OCI-LY7 (cell line): Measurements from ENCODE around the gene INTS6L. TPM values are rescaled to one million over a fixed set of nuclear protein-coding genes. Genes with fewer than 3 reads are reported as not detected.

Experiments
- BruUV-seq: library from RNA; stranded (reverse); fragments of 400-500 nt; replicated peaks from 2 replicates; lab custom pipeline; 2021; lab: Mats Ljungman, UMichigan
- CTCF ChIA-PET: fragments of 300-600 bp; sonication (Branson Sonifier 250); formaldehyde crosslinking; loops from one replicate; lab custom pipeline; 2022; ENCODE audit warnings: antibody characterized with exemption; ENCODE audit not compliant: unreplicated experiment; lab: Charles Lee
- POLR2A ChIA-PET: fragments of 300-600 bp; sonication (Branson Sonifier 250); formaldehyde crosslinking; loops from one replicate; lab custom pipeline; 2022; ENCODE audit warnings: antibody characterized with exemption; lab: Charles Lee
- DNase-seq: peaks from one replicate; pipeline ENCODE4 v3.0.0-alpha.2; 2015; ENCODE audit warnings: low spot score
- H2AFZ ChIP-seq: fragments of 200-600 bp; sonication (generic), shearing (Covaris generic); 2 replicates; pipeline ENCODE4 v1.6.1; 2014; ENCODE audit warnings: mild to moderate bottlenecking, antibody characterized with exemption, low read length, moderate library complexity
- H3K27ac ChIP-seq: fragments of 200-600 bp; sonication (generic); 2 replicates; pipeline ENCODE4 v1.5.1; 2014; ENCODE audit warnings: mixed run types, low read depth, mild to moderate bottlenecking, moderate library complexity, low read length, inconsistent platforms; ENCODE audit not compliant: poor library complexity, severe bottlenecking
- H3K36me3 ChIP-seq: fragments of 200-600 bp; sonication (generic); 2 replicates; pipeline ENCODE4 v1.6.1; 2014; ENCODE audit warnings: mild to moderate bottlenecking, antibody characterized with exemption, low read length, moderate library complexity, mixed read lengths; ENCODE audit not compliant: insufficient read depth
- H3K4me1 ChIP-seq: fragments of 200-600 bp; sonication (generic); 2 replicates; pipeline ENCODE4 v1.5.1; 2014; ENCODE audit warnings: mild to moderate bottlenecking, low read length; ENCODE audit not compliant: insufficient read depth, poor library complexity, severe bottlenecking
- H3K4me2 ChIP-seq: fragments of 200-600 bp; sonication (generic); 2 replicates; pipeline ENCODE4 v1.6.1; 2014; ENCODE audit warnings: mild to moderate bottlenecking, low read length
- H3K4me3 ChIP-seq: fragments of 200-600 bp; sonication (generic); 2 replicates; pipeline ENCODE4 v1.5.1; 2014; ENCODE audit warnings: mild to moderate bottlenecking, low read depth, low read length; ENCODE audit not compliant: poor library complexity, severe bottlenecking
- H3K79me2 ChIP-seq: fragments of 200-600 bp; sonication (generic); 2 replicates; pipeline ENCODE4 v1.6.1; 2016; ENCODE audit warnings: low read depth, mild to moderate bottlenecking, low read length, moderate library complexity, mixed read lengths; ENCODE audit not compliant: insufficient read depth
- H3K9me2 ChIP-seq: fragments of 200-600 bp; sonication (generic); 2 replicates; pipeline ENCODE4 v1.6.1; 2016; ENCODE audit warnings: mild to moderate bottlenecking, low read length, mixed read lengths; ENCODE audit not compliant: insufficient read depth
- H3K9me3 ChIP-seq: fragments of 200-600 bp; sonication (generic); 2 replicates; pipeline ENCODE4 v1.6.1; 2014; ENCODE audit warnings: mild to moderate bottlenecking, mixed run types, low read length, mixed read lengths
- H4K20me1 ChIP-seq: fragments of 200-600 bp; sonication (generic); 2 replicates; pipeline ENCODE4 v1.6.1; 2014; ENCODE audit warnings: mild to moderate bottlenecking, antibody characterized with exemption, low read length, moderate library complexity, mixed read lengths; ENCODE audit not compliant: insufficient read depth
- EZH2phosphoT487 ChIP-seq: fragments of 200-600 bp; sonication (generic); IDR thresholded peaks from 2 replicates; pipeline ENCODE4 v1.6.1; 2018; ENCODE audit warnings: low read depth, borderline replicate concordance, mild to moderate bottlenecking, mixed run types, antibody characterized with exemption, low read length, moderate library complexity, mixed read lengths
- intact Hi-C: fragments of 100-400 bp; cut with micrococcal nuclease; formaldehyde crosslinking; loops from one replicate; pipeline ENCODE4 v1.10.0; 2022; ENCODE audit not compliant: unreplicated experiment
- total RNA-seq, 2 experiments: library from RNA; depleted of rRNA in 1 of 2; stranded (reverse); fragments of >200 nt in 1 of 2; shearing (Covaris generic) in 1 of 2; gene quantifications; 2 replicates each; pipeline ENCODE4 v1.2.3, GENCODE V29; 2014 to 2022
- TF ChIP-seq, protein P1 (sequence below): fragments of 200-600 bp; sonication (generic); conservative IDR thresholded peaks from 2 replicates; pipeline ENCODE4 v1.5.1; 2014; ENCODE audit warnings: mild to moderate bottlenecking, antibody characterized with exemption, low read length, moderate library complexity, mixed read lengths

Gene INTS6L
- total RNA-seq, 2 experiments from 2014 or later = 15.6 to 16.4 TPM

DNA sequence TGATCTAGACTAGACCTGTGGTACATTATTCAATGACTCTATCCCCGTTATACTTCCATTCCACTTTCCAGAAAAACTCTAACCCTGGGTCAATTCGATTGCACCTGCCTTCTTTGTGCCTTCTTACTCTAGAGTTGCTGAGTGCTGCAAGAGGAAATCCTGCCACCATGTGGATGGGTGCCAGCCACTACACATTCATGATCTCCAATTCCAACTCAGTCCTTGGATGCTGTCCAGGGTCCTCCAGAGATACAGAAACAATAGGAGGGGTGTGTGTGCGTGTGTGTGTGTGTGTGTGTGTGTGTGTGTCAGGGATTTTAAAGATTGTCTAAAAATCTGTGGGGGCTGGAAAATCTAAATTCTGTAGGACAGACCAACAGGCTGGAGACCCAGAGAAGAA lies 42.9 kb upstream of the INTS6L start:
- POLR2A ChIA-PET = no interaction called here
- CTCF ChIA-PET = no interaction called here
- H3K4me1 ChIP-seq = no peaks in the 10 kb centered on the region
- peak; percentile 24 for DNase-seq
- H3K36me3 ChIP-seq = no peaks in the 10 kb centered on the region
- no peaks in the 10 kb centered on the region for H3K9me3 ChIP-seq
- no TSS peak for BruUV-seq
- H3K27ac ChIP-seq = no peak overlapping the region
- H3K4me2 ChIP-seq = no peak overlapping the region
- H3K9me2 ChIP-seq = no peaks in the 10 kb centered on the region
- intact Hi-C loops = no loop called here
- no peaks in the 10 kb centered on the region for H3K79me2 ChIP-seq
- no peak overlapping the region for H2AFZ ChIP-seq
- H4K20me1 ChIP-seq = no peaks in the 10 kb centered on the region
- TF ChIP-seq, protein P1, sequence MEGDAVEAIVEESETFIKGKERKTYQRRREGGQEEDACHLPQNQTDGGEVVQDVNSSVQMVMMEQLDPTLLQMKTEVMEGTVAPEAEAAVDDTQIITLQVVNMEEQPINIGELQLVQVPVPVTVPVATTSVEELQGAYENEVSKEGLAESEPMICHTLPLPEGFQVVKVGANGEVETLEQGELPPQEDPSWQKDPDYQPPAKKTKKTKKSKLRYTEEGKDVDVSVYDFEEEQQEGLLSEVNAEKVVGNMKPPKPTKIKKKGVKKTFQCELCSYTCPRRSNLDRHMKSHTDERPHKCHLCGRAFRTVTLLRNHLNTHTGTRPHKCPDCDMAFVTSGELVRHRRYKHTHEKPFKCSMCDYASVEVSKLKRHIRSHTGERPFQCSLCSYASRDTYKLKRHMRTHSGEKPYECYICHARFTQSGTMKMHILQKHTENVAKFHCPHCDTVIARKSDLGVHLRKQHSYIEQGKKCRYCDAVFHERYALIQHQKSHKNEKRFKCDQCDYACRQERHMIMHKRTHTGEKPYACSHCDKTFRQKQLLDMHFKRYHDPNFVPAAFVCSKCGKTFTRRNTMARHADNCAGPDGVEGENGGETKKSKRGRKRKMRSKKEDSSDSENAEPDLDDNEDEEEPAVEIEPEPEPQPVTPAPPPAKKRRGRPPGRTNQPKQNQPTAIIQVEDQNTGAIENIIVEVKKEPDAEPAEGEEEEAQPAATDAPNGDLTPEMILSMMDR = peak; percentile 60
- TF ChIP-seq EZH2phosphoT487 = no peak
- H3K4me3 ChIP-seq = no peak overlapping the region

- Histone ChIP-seq H3K4me1 (no peaks in the 10 kb centered on the region), H3K4me2 (no peak overlapping the region), H3K4me3 (no peak overlapping the region), H3K27ac (no peak overlapping the region), H3K36me3 (no peaks in the 10 kb centered on the region), H2AFZ (no peak overlapping the region), H4K20me1 (no peaks in the 10 kb centered on the region), H3K9me2 (no peaks in the 10 kb centered on the region), H3K79me2 (no peaks in the 10 kb centered on the region), H3K9me3 (no peaks in the 10 kb centered on the region)
- ChIA-PET POLR2A (no interaction called here), CTCF (no interaction called here)
- intact Hi-C loops = no loop called here
- no TSS peak for BruUV-seq
- TF ChIP-seq EZH2phosphoT487 = no peak
- TF ChIP-seq, protein P1 = no peak
- DNase-seq = no peak
These were observed 40.4 kb upstream of the INTS6L start for GRCh38 chrX:135480076-135480475.

DNA sequence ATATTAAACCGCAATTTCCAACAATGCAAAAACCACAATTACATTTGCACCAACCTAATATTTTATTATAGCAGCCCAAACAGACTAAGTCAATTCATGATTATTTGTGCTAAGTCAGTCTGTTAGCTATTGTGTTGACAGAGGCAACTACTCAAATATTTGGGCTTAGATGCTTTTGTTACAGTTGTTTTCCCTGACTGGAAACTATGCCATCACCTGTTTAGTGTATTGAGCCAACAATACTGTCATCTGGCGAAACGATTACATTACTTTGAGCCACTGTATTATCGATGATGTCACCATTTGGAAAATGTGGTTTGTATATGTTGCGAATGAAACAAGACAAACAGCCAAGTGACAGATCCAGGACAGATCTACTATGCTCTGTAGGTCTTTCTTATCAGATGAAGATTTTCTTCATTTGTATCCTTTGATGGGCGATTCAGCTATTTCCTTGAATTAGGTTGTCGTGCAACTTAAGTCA lies 38.7 kb upstream of the INTS6L start:
- H3K9me3 ChIP-seq = no peaks in the 10 kb centered on the region
- H3K27ac ChIP-seq = no peak overlapping the region
- TF ChIP-seq, protein P1 = no peak
- no peak for TF ChIP-seq EZH2phosphoT487
- no peak overlapping the region for H2AFZ ChIP-seq
- no peaks in the 10 kb centered on the region for H4K20me1 ChIP-seq
- H3K4me3 ChIP-seq = no peak overlapping the region
- DNase-seq = no peak
- no peaks in the 10 kb centered on the region for H3K4me1 ChIP-seq
- intact Hi-C loops = no loop called here
- ChIA-PET CTCF (no interaction called here), POLR2A (no interaction called here)
- H3K9me2 ChIP-seq = no peaks in the 10 kb centered on the region
- H3K79me2 ChIP-seq = no peaks in the 10 kb centered on the region
- BruUV-seq = no TSS peak
- H3K4me2 ChIP-seq = no peak overlapping the region
- no peaks in the 10 kb centered on the region for H3K36me3 ChIP-seq
